GM11168 (cell line): ENCODE results near the gene DDX27.

Experiments
- in situ Hi-C: fragments of 300-500 bp; cut with MboI; formaldehyde crosslinking; loops from one replicate; pipeline ENCODE4 v1.12.0; 2022; ENCODE audit warnings: low sequenced_read_pairs; ENCODE audit not compliant: unreplicated experiment

Gene DDX27

GRCh38 chr20:49275636-49276035 is 56.4 kb downstream of the DDX27 start:
- in situ Hi-C loops: no loop called here

DNA sequence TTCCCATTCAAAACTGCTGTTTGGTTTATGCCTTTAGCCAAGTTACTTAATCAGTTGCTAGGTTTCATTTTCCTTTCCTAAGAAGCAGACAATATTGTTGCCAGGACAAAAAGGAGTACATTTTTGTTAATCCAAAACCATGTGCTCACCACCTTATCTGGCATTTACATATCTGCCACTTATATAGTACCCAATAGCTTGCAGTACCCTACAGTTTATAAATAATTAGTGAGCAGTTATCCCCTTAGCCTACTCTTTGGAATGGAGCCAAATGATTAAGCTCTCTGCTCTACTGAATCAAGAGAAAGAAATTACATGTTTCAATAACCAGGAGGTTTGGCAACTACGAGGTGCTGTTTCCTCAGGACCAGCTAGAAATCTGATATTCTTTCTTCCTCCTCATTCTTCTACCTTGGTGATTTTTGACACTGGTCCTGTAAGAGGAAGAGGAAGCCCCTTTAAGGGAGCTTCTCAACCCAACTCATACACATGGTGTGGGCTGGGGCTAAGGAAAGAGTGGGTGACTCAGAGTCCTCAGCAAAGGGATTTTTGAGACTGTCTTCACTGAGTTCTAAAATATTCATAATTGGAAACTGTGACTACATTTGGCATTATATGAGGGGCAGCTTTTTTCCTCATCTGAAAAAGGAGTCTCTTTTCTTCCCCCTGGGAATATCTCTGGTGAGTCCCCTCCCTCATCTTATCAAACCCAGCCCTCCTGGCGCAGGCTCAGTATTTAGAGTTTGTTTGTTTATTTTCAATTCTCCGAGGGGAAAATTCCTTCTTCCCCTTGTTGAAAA is 57.1 kb downstream of the DDX27 start:
- in situ Hi-C loops: no loop called here

DNA sequence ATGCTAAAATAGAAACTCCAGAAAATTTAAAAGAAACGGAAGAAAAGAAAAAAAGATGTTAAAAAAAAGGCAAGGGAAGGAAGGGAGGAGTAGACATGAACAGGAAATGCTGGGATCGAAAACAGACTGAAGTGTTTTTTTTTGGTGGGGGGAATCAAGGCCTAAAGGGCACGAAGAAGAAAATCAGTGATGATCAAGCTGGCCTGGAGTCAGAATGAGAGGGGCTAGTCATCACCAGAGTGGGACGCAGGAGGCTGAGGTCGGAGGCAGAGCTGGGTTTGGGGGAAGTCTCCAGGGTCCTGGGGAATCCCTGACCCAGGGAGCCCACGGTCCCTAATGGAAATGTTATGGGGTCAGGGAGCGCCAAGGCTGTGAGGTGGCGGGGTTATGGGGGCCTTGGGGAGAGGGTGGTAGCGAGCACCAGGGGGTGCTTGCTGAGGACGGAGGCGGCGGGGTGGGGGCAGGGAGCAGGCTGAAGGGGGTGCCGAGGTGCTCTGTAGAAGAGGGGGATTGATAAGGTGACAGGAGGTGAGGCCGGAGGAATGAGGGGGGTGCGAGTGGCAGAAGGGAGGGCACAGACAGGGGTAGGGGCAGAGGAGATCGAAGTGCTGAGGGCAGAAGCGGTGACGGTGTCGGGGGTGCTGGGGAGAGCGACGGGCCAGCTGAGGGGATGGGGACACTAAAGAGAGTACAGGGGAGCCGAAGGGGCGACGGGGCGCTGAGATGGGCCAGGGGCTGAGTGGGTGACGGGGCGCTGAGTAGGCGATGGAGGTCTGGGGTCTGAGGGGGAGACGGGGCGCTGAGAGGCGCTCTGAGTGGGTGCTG is 58.0 kb downstream of the DDX27 start:
- in situ Hi-C loops: no loop called here

DNA sequence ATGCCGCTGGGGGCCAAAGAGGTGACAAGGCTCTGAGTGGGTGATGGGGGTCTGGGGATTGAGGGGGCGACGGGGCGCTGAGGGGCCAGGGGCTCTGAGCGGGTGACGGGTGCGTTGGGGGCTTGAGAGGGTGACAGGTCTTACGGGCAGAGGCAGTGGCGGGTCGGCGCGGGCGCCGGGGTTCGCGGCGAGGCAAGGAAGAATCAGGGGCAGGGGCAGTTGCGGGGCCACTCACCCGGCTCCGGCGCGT is 58.5 kb downstream of the DDX27 start:
- in situ Hi-C loops: no loop called here

DNA sequence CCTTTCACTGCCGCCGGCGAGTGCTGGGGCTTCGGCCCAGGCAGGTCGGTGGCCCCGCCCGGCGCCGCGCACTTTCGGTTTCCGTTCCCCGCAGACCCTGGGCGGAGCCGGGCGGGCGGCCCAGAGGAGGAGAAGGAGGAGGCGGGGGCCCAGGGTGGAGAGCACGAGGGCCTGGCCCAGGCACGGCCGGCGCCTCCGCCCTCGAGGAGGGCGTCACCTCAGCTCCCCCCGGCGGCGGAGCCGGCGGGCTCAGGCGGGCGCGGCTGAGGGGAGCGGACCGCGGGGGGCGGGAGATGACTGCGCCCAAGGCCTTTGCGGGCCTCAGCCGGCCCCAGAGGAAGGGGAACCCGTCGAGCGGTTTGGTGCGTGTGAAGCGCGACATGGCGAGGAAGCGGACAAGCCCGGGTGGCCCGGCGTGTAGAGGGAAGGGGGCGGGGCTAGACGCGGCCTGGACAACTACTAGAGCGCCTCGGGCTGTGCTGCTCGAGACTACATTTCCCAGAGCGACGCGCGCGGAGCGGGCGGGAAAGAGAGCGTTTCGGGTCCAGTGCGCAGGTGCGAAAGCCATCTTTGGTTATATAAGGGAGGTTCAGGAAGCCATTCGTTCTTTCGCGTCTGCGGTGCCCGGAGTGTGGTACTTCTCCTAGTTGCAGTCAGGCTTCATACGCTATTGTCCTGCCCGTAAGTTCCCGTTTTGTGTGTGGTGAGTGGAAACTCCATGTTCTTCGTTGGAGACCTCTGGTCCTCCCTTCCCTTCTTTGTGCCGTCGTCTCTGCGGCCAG is 59.0 kb downstream of the DDX27 start, which contains the start of gene ZNFX1:
TSS of gene ZNFX1 (minus strand) at position 22 of the 782 bp plus-strand sequence. CDS start 2,218 bp downstream, outside the sequence.
- in situ Hi-C loops: no loop called here

DNA sequence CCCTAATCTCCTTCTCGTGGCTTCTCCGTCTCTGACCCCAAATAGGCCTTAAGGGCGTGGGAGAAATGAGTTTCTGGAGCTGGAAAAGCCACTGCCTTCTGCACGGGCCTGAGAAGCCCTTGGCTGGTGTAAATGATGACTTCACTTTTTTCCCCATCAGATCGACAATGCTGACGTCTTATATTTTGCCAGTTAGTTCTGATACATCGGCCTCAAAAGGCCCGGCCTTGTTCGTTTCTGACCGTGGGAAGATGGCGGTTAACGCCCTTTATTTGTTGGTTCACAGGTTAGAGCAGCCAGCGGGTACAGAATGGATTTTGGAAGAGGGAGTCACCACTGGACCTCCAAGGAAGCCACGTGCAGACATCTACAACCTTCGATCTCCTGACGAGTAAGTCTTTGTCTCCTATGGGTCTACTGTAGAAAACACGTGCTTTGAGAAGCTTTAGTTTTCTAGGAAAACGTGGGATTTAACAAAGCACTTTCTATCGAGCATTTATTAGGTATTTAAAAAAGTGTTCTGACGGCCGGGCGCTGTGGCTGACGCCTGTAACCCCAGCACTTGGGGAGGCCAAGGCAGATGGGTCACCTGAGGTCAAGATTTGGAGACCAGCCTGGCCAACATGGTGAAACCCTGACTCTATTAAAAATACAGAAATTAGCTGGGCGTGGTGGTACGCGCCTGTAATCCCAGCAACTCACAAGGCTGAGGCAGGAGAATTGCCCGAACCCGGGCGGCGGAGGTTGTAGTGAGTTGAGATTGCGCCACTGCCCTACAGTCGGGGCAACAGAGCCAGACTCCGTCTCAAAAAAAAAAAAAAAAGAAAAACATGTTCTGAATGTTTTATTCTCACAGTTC is 59.8 kb downstream of the DDX27 start:
- in situ Hi-C loops: no loop called here

GRCh38 chr20:49279677-49280462 is 60.7 kb downstream of the DDX27 start:
- in situ Hi-C loops: no loop called here

GRCh38 chr20:49280463-49281058 is 61.3 kb downstream of the DDX27 start:
- in situ Hi-C loops: no loop called here

DNA sequence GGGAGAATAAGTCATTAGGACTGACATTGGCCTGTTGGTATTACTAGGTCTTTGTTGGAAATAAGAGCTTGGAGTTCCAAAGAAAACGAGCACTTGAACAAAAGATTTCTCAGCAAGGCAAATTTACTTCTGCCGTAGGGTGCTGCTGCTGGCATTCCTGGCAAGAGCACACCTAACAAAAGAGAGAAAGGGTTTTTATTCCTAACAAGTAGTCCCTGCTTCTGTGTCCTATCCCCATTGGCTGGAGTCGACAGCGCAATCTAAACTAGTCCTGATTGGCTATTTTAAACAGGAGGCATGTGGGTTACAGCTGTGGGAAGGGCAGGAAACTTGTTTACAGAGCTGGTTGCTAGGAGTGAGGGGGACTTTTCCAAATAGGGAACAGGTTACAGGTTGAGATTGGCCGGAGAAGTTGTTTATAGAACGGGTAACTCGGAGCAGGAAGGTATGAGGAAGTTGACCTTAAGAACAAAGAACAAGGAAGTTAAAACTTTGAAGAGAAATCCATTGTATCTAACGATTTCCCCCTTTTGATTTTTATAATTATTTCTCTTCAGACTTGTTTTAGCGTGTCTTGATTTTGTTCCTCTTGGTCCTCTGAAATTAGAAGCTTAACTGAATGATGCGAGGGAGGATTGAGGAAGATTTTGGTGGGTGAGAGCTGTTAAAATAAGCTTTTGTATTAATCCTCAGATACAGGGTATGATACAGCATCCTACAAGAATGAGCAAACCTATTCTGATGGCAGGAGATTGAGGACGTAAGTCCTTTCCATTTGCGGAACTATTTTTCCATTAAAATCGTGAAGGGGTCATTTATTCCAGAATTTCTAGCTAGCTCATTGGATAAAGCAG is 62.1 kb downstream of the DDX27 start:
- in situ Hi-C loops: no loop called here

- in situ Hi-C loops: no loop called here
Measured at GRCh38 chr20:49281913-49282467, 62.8 kb downstream of the DDX27 start.

- in situ Hi-C loops: no loop called here
Measured at GRCh38 chr20:49282584-49283171, 63.5 kb downstream of the DDX27 start.

GRCh38 chr20:49283176-49283702 is 64.0 kb downstream of the DDX27 start:
- in situ Hi-C loops: no loop called here

GRCh38 chr20:49283703-49284625 is 64.7 kb downstream of the DDX27 start:
- in situ Hi-C loops: no loop called here

- in situ Hi-C loops: no loop called here
Measured at GRCh38 chr20:49284818-49285217, 65.6 kb downstream of the DDX27 start.

DNA sequence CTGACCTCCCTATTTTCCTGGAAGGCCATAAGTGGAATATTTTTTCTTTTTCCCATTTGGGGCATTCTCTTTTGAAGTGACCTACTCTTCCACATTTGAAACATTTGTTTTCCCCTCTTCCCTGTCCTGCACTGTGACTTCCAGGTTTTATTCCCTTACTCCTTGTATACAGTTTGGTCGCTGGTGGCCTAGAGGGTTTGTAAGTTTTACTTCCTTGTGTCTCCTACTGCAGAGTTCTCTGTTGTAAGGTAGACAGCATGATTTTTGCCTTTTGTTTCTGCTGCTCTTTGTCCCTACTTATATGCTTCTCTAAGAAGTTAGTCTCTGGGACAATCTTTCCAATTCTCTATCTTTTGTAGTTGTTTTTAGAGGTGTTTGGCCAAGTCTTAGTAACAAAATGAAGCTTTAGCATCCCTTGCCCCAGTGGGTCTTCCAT is 66.0 kb downstream of the DDX27 start:
- in situ Hi-C loops: no loop called here
